Measurements from ENCODE around the gene DNAI2. TPM values are rescaled to one million over a fixed set of nuclear protein-coding genes. Genes with fewer than 3 reads are reported as not detected.

DNAI2 gene
- polyA plus RNA-seq, 1 donor from 2014 or later, result not detected

DNA sequence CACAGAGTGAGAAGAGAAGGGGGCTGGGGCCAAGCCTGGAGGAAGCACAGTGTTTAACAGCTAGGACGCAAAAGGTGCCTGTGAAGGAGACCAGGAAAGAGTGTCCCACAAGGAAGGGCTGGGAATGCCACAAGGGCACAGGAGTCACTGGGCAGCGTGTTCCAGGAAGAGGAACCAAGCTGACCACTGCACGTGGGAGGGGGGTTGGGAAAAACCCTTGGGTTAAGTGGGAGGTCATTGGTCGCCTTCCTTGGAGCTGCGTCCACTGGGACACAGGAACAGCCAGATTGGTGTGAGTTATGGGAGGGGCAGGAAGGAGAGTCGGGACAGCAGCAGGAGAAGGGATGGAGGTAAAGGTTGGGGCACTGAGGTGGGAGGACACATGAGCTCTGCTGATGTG is 47.8 kb upstream of the DNAI2 start:
- Histone ChIP-seq H3K36me3 (ENCODE audit: insufficient read depth, low read length) (no peaks in the 10 kb centered on the region), H3K4me2 (ENCODE audit: low read length) (no peak overlapping the region), H3F3A (ENCODE audit: insufficient read depth, low read length, poor library complexity, severe bottlenecking) (no peaks in the 10 kb centered on the region), H3K4me3 (ENCODE audit: low read length) (no peak overlapping the region), H3K9me2 (ENCODE audit: insufficient read depth, low read length) (no peaks in the 10 kb centered on the region), H3K27ac (ENCODE audit: low read length) (no peak overlapping the region), H3K27me3 (ENCODE audit: insufficient read depth, low read depth, low read length) (no peaks in the 10 kb centered on the region), H4K20me1 (ENCODE audit: insufficient read depth) (no peaks in the 10 kb centered on the region), H2AFZ (ENCODE audit: low read depth, low read length) (no peak overlapping the region), H3K79me2 (replicated peaks; ENCODE audit: insufficient read depth, low read length) (no peaks in the 10 kb centered on the region), H3K9me3 (ENCODE audit: low read length) (no peaks in the 10 kb centered on the region), H3K9ac (ENCODE audit: low read length) (no peak overlapping the region)
- TF ChIP-seq RAD21 (conservative IDR thresholded peaks at IDR 0.05) (no peak), EZH2 (IDR thresholded peaks at IDR 0.05; ENCODE audit: borderline replicate concordance, insufficient read depth, low read length, poor library complexity, severe bottlenecking) (no peak), REST (IDR thresholded peaks at IDR 0.05; ENCODE audit: borderline replicate concordance) (no peak), SMC3 (conservative IDR thresholded peaks at IDR 0.05; ENCODE audit: poor library complexity) (no peak), MXI1 (conservative IDR thresholded peaks at IDR 0.05; ENCODE audit: poor library complexity, severe bottlenecking) (no peak), POLR2AphosphoS5 (IDR thresholded peaks at IDR 0.05) (no peak)

DNA sequence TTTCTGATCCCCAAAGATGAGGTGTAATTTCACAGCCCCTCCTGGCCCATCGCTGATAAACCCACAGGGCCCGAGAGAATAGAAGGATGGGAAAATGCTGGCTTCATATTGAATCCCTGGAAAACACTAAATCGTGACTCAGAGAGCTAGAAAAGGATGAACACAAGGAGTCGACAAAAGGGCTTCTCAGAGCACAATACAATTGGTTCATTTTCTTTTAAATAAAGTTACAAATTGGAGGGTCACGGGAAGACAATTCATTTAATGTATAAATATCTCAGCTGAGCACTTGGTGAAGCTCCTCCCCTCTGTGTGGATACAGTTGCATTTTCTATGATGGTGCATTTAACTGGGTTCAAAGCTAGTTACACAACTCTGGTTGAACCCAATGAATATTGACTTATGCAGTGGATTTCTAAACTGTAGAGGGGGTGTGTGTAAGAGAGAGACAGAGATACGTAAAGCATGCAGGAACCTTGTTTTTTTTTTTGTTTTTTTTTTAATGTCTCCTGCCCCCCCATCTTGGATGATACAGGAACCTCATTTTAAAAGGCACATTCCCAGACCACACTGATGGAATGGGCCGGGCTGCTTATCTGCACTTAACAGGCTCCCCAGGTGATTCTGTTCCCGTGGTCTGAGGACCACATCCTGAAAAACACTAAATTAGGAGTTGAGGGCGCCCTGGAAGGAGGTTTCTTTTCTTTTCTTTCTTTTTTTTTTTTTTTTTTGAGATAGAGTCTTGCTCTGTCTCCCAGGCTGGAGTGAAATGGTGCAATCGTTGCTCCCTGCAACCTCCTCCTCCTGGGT is 46.6 kb upstream of the DNAI2 start:
- H3K27ac ChIP-seq (ENCODE audit: low read length), result no peak overlapping the region
- TF ChIP-seq REST (IDR thresholded peaks at IDR 0.05; ENCODE audit: borderline replicate concordance), result no peak
- TF ChIP-seq, protein P1, sequence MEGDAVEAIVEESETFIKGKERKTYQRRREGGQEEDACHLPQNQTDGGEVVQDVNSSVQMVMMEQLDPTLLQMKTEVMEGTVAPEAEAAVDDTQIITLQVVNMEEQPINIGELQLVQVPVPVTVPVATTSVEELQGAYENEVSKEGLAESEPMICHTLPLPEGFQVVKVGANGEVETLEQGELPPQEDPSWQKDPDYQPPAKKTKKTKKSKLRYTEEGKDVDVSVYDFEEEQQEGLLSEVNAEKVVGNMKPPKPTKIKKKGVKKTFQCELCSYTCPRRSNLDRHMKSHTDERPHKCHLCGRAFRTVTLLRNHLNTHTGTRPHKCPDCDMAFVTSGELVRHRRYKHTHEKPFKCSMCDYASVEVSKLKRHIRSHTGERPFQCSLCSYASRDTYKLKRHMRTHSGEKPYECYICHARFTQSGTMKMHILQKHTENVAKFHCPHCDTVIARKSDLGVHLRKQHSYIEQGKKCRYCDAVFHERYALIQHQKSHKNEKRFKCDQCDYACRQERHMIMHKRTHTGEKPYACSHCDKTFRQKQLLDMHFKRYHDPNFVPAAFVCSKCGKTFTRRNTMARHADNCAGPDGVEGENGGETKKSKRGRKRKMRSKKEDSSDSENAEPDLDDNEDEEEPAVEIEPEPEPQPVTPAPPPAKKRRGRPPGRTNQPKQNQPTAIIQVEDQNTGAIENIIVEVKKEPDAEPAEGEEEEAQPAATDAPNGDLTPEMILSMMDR (IDR thresholded peaks at IDR 0.05; ENCODE audit: poor library complexity, severe bottlenecking), result no peak
- TF ChIP-seq EP300 (conservative IDR thresholded peaks at IDR 0.05; ENCODE audit: poor library complexity, severe bottlenecking), result no peak
- TF ChIP-seq MXI1 (conservative IDR thresholded peaks at IDR 0.05; ENCODE audit: poor library complexity, severe bottlenecking), result no peak
- no peak for TF ChIP-seq EZH2 (IDR thresholded peaks at IDR 0.05; ENCODE audit: borderline replicate concordance, insufficient read depth, low read length, poor library complexity, severe bottlenecking)
- TF ChIP-seq RAD21 (conservative IDR thresholded peaks at IDR 0.05), result no peak
- TF ChIP-seq TAF1 (IDR thresholded peaks at IDR 0.05; ENCODE audit: low read depth), result no peak
- TF ChIP-seq SMC3 (conservative IDR thresholded peaks at IDR 0.05; ENCODE audit: poor library complexity), result no peak
- no peak for TF ChIP-seq POLR2AphosphoS5 (IDR thresholded peaks at IDR 0.05)

More for the DNA sequence above, 46.6 kb upstream of the DNAI2 start:
- Histone ChIP-seq H3K9ac (ENCODE audit: low read length) (no peak overlapping the region), H3K9me3 (ENCODE audit: low read length) (no peaks in the 10 kb centered on the region), H3K79me2 (replicated peaks; ENCODE audit: insufficient read depth, low read length) (no peaks in the 10 kb centered on the region), H3K9me2 (ENCODE audit: insufficient read depth, low read length) (no peaks in the 10 kb centered on the region), H3K27me3 (ENCODE audit: insufficient read depth, low read depth, low read length) (no peaks in the 10 kb centered on the region), H3K4me3 (ENCODE audit: low read length) (no peak overlapping the region), H2AFZ (ENCODE audit: low read depth, low read length) (no peak overlapping the region), H3K36me3 (ENCODE audit: insufficient read depth, low read length) (no peaks in the 10 kb centered on the region), H4K20me1 (ENCODE audit: insufficient read depth) (no peaks in the 10 kb centered on the region), H3K4me2 (ENCODE audit: low read length) (no peak overlapping the region), H3F3A (ENCODE audit: insufficient read depth, low read length, poor library complexity, severe bottlenecking) (no peaks in the 10 kb centered on the region)

All from neural cell (in vitro differentiated cells).